HG03432 (cell line): ENCODE measurements around the gene MEMO1.

Experiments used
- ATAC-seq: cut with Tn5 transposase; IDR thresholded peaks from one replicate; pipeline ENCODE4 v1.9.1; 2021; ENCODE audit warnings: mild to moderate bottlenecking, moderate library complexity; ENCODE audit not compliant: unreplicated experiment

MEMO1 gene

GRCh38 chr2:31835450-31835849 is 175.4 kb downstream of the MEMO1 start:
- ATAC-seq = no peak

- ATAC-seq = no peak
These were observed 178.4 kb downstream of the MEMO1 start for GRCh38 chr2:31832363-31832762.

- ATAC-seq = no peak
These were observed 179.2 kb downstream of the MEMO1 start for GRCh38 chr2:31831585-31831984.

GRCh38 chr2:31828891-31829290 is 181.9 kb downstream of the MEMO1 start:
- ATAC-seq = no peak

- no peak for ATAC-seq
These were observed 187.2 kb downstream of the MEMO1 start for GRCh38 chr2:31823558-31823957.

GRCh38 chr2:31822587-31822986 is 188.2 kb downstream of the MEMO1 start:
- ATAC-seq = no peak
